B cell (primary cell): ENCODE data around the gene TCP10L.

Source experiments
- EZH2 ChIP-seq: IDR thresholded peaks from 2 replicates; pipeline ENCODE4 v1.6.1; 2012; ENCODE audit warnings: borderline replicate concordance, low read depth, mild to moderate bottlenecking, moderate library complexity, low read length; ENCODE audit not compliant: insufficient read depth, poor library complexity, severe bottlenecking
- TF ChIP-seq, protein P1 (sequence below): fragments of 200-600 bp; IDR thresholded peaks from one replicate; pipeline ENCODE4 v1.8.0; 2022; ENCODE audit warnings: antibody characterized with exemption, mild to moderate bottlenecking

DNA sequence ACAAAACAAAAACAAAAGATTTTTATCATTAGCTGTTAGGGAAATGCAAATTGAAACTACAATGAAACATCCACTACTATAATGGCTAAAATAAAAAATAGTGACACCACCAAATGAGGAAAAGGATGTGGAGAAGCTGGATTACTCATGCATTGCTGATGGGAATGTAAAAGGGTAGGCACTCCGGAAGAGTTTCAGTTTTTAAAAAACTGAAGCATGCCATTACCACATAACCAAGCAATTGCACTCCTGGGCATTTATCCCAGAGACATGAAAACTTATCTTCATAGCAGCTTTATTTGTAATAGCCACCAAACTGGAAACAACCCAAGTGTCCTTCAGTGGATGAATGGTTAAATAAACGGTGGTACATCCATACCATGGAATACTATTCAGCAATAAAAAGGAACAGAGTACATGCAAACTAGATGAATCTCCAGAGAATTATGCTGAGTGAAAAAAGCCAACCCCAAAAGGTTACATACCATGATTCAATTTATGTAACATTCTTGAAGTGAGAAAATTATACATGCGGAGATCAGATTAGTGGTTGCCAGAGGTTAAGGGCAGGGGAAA, 41.4 kb upstream of the TCP10L start:
- TF ChIP-seq, protein P1, sequence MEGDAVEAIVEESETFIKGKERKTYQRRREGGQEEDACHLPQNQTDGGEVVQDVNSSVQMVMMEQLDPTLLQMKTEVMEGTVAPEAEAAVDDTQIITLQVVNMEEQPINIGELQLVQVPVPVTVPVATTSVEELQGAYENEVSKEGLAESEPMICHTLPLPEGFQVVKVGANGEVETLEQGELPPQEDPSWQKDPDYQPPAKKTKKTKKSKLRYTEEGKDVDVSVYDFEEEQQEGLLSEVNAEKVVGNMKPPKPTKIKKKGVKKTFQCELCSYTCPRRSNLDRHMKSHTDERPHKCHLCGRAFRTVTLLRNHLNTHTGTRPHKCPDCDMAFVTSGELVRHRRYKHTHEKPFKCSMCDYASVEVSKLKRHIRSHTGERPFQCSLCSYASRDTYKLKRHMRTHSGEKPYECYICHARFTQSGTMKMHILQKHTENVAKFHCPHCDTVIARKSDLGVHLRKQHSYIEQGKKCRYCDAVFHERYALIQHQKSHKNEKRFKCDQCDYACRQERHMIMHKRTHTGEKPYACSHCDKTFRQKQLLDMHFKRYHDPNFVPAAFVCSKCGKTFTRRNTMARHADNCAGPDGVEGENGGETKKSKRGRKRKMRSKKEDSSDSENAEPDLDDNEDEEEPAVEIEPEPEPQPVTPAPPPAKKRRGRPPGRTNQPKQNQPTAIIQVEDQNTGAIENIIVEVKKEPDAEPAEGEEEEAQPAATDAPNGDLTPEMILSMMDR = no peak
- TF ChIP-seq EZH2 = no peak
